Stomach (tissue), 4 donors: ENCODE data around the gene CCND3.

Experiments
- CTCF ChIP-seq, 7 experiments: fragments of 450-650 bp in 4 of 7; fragments of 200-600 bp in 3 of 7; sonication (generic) in 3 of 7; IDR thresholded peaks; one replicate each; pipeline ENCODE4 v1.5.1; 2016 to 2019; ENCODE audit warnings: antibody characterized with exemption in 7 of 7, control low read depth in 2 of 7, mild to moderate bottlenecking in 1 of 7
- EP300 ChIP-seq: sonication (generic); formaldehyde crosslinking; IDR thresholded peaks from one replicate; pipeline ENCODE4 v1.6.1; 2017; ENCODE audit warnings: antibody characterized with exemption
- POLR2A ChIP-seq, 4 donors: fragments of 450-650 bp; IDR thresholded peaks; one replicate each; pipeline ENCODE4 v1.6.1; 2016; ENCODE audit warnings: antibody characterized with exemption in 4 of 4, control low read depth in 2 of 4, mild to moderate bottlenecking in 1 of 4, moderate library complexity in 1 of 4
- POLR2AphosphoS5 ChIP-seq, 3 donors: sonication (generic); formaldehyde crosslinking; IDR thresholded peaks; one replicate each; pipeline ENCODE4 v1.6.1; 2016; ENCODE audit warnings: antibody characterized with exemption in 3 of 3

- no peak for TF ChIP-seq CTCF (IDR thresholded peaks at IDR 0.05)
- TF ChIP-seq POLR2AphosphoS5 (IDR thresholded peaks at IDR 0.05) = no peak
- no peak for TF ChIP-seq EP300
- no peak for TF ChIP-seq POLR2A (IDR thresholded peaks at IDR 0.05)
These were observed 27.3 kb downstream of the CCND3 start for GRCh38 chr6:41914343-41914742.
